Rectal smooth muscle tissue (tissue), 1 donor: ENCODE measurements around the gene MFNG.
A peak's percentile ranks its signal among the peaks of the same experiment; 100 is the strongest.

ENCODE experiments used
- H3K27ac ChIP-seq: one replicate; pipeline ENCODE4 v1.7.0; 2013; ENCODE audit warnings: low read depth, low read length, inconsistent platforms
- H3K27me3 ChIP-seq: one replicate; pipeline ENCODE4 v1.7.0; 2013; ENCODE audit warnings: low read length; ENCODE audit not compliant: control insufficient read depth, insufficient read depth
- H3K36me3 ChIP-seq: one replicate; pipeline ENCODE4 v1.7.0; 2013; ENCODE audit warnings: low read length; ENCODE audit not compliant: control insufficient read depth, insufficient read depth
- H3K4me1 ChIP-seq: one replicate; pipeline ENCODE4 v1.7.0; 2013; ENCODE audit warnings: low read length; ENCODE audit not compliant: control insufficient read depth, insufficient read depth
- H3K4me3 ChIP-seq: one replicate; pipeline ENCODE4 v1.7.0; 2013; ENCODE audit warnings: low read length
- H3K9ac ChIP-seq: one replicate; pipeline ENCODE4 v1.7.0; 2013; ENCODE audit warnings: low read length

Gene MFNG

GRCh38 chr22:37508431-37508992 lies 22.3 kb upstream of the MFNG start:
- H3K27ac ChIP-seq = no peak overlapping the region

DNA sequence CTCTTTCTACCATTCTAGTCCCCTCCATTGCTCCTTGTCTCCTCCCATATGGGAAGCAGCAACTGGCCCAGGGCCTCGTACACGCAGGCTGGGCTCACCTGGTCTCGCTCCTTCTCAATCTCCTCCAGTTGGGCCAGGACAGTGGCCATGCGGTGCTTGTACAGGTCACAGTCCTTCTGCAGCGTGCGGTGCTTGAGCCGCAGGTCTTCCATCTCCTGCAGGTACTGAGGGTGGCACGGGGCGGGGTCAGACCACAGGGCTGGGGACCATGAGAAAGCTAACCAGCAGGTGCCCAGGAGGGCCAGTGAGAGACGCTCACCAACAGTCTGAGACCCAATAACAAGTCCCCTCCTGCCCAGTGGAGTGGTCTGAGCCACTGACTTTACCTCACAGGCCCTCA lies 21.5 kb upstream of the MFNG start:
- H3K27ac ChIP-seq = no peak overlapping the region
- H3K4me1 ChIP-seq = no peaks in the 10 kb centered on the region
- no peaks in the 10 kb centered on the region for H3K27me3 ChIP-seq
- H3K36me3 ChIP-seq = peaks cover 2% of the 10 kb centered on the region
- no peak overlapping the region for H3K9ac ChIP-seq
- no peak overlapping the region for H3K4me3 ChIP-seq

More at GRCh38 chr22:37508431-37508992, 22.3 kb upstream of the MFNG start:
- no peaks in the 10 kb centered on the region for H3K27me3 ChIP-seq
- H3K4me3 ChIP-seq = no peak overlapping the region
- no peak overlapping the region for H3K9ac ChIP-seq
- no peaks in the 10 kb centered on the region for H3K4me1 ChIP-seq
- no peaks in the 10 kb centered on the region for H3K36me3 ChIP-seq

GRCh38 chr22:37505989-37506388 lies 19.8 kb upstream of the MFNG start:
- no peaks in the 10 kb centered on the region for H3K27me3 ChIP-seq
- H3K9ac ChIP-seq = no peak overlapping the region
- no peak overlapping the region for H3K4me3 ChIP-seq
- H3K4me1 ChIP-seq = no peaks in the 10 kb centered on the region
- no peak overlapping the region for H3K27ac ChIP-seq
- H3K36me3 ChIP-seq = peaks cover 2% of the 10 kb centered on the region

DNA sequence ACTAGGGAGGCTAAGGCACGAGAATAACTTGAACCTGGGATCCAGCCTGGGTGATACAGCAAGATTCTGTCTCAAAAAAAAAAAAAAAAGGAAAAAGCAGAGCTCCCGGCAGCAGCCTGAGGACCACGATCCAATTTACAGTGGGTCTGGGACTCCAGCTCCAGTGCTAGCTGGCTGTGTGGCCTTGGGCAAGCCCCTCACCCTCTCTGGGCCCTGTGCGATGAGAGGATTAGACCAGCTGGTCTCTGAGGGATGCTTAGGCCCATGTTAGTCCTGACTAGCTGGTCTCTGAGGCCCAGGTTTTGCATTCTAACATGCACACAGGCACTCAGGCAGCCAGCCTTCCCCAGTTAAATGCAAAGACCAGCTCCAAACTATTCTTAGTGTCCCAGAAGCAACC lies 19.4 kb upstream of the MFNG start:
- Histone ChIP-seq H3K4me3 (no peak overlapping the region), H3K27ac (no peak overlapping the region), H3K4me1 (no peaks in the 10 kb centered on the region), H3K9ac (no peak overlapping the region), H3K36me3 (peaks cover 2% of the 10 kb centered on the region), H3K27me3 (no peaks in the 10 kb centered on the region)

GRCh38 chr22:37504964-37505363 lies 18.8 kb upstream of the MFNG start:
- H3K36me3 ChIP-seq = peaks cover 2% of the 10 kb centered on the region
- H3K4me1 ChIP-seq = no peaks in the 10 kb centered on the region
- no peak overlapping the region for H3K9ac ChIP-seq
- H3K4me3 ChIP-seq = no peak overlapping the region
- no peaks in the 10 kb centered on the region for H3K27me3 ChIP-seq
- no peak overlapping the region for H3K27ac ChIP-seq

GRCh38 chr22:37503850-37504249 lies 17.7 kb upstream of the MFNG start:
- Histone ChIP-seq H3K4me3 (no peak overlapping the region), H3K4me1 (no peaks in the 10 kb centered on the region), H3K9ac (no peak overlapping the region), H3K27me3 (no peaks in the 10 kb centered on the region), H3K27ac (no peak overlapping the region), H3K36me3 (peaks cover 2% of the 10 kb centered on the region)

DNA sequence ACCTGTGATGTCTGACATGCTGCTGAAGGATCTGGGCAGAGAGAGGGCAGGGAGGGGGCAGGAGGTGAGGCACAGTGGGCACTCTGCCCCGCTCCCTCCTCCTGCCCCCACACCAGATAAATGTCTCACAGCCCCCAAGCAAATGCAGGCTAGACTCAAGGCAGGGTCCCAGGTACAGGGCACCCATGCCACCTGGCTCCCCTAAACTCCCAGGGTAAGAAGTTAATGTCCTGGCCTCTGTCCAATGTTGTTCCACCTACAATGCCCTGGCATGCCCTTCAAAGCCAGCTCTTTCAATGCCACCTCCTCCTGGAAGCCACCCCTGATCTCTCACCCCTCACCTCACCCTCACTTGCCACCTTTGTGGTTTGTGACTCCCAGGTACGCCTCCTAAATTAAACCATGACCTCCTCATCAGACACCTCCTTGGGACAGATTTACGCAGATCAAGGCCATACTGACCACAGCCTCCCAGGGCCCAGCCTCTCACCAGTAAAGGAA lies 17.0 kb upstream of the MFNG start:
- Histone ChIP-seq H3K9ac (no peak overlapping the region), H3K36me3 (peaks cover 2% of the 10 kb centered on the region), H3K4me3 (no peak overlapping the region), H3K27ac (no peak overlapping the region), H3K27me3 (no peaks in the 10 kb centered on the region), H3K4me1 (no peaks in the 10 kb centered on the region)

DNA sequence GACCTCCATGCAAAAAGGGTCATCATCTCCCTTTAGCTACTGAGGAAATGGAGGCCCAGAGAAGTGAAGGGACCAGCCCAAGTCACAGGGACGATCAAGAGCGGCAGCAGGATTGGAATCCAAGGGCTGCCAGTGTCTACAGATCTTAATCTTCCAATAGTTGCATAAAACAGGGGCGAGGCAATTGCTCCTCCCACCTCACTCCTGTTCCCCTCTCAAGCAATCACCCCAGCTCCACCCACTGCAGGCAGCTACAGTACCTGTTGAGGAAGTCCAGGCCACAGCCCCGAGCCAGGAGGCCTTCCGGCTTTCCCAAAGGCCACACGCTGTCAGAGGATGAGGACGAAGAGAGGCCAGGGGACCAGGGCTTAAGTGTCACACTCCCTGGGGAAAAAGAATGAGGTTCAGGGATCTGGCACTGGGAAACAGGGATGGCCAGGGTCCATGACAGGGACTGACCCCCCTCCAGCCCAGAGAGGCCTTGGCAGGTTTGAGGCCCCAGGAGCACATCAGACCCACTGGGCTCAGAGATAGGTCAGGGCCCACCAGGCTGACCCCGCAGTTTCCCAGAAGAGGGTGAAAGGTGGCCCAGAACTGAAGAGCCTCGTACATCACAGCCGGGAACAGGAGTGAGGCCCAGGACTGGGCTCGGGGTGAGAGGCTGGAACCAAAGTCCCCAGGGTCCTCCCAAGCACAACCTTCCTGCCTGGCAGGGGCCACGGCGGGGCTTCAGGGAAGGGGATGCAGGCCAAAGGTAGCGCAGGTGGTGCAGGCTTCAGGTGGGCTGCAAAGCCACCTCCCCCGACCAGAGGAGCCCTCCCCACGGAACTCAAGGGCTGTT lies 16.4 kb upstream of the MFNG start:
- H3K9ac ChIP-seq = peak overlapping the region; percentile 42
- H3K4me1 ChIP-seq = no peaks in the 10 kb centered on the region
- peaks cover 2% of the 10 kb centered on the region for H3K36me3 ChIP-seq
- no peaks in the 10 kb centered on the region for H3K27me3 ChIP-seq
- H3K27ac ChIP-seq = peak overlapping the region; percentile 28
- H3K4me3 ChIP-seq = peak overlapping the region; percentile 32

- peak overlapping the region; percentile 28 for H3K27ac ChIP-seq
- H3K4me1 ChIP-seq = no peaks in the 10 kb centered on the region
- H3K36me3 ChIP-seq = peaks cover 2% of the 10 kb centered on the region
- peak overlapping the region; percentile 42 for H3K9ac ChIP-seq
- peaks cover 2% of the 10 kb centered on the region for H3K27me3 ChIP-seq
- peak overlapping the region; percentile 32 for H3K4me3 ChIP-seq
Measured at GRCh38 chr22:37501610-37502341, 15.6 kb upstream of the MFNG start.

GRCh38 chr22:37500745-37501609 lies 14.8 kb upstream of the MFNG start:
- Histone ChIP-seq H3K4me3 (peak overlapping the region; percentile 24), H3K27me3 (peaks cover 3% of the 10 kb centered on the region), H3K4me1 (no peaks in the 10 kb centered on the region), H3K36me3 (peaks cover 7% of the 10 kb centered on the region), H3K27ac (peak overlapping the region; percentile 28), H3K9ac (peak overlapping the region; percentile 16)

DNA sequence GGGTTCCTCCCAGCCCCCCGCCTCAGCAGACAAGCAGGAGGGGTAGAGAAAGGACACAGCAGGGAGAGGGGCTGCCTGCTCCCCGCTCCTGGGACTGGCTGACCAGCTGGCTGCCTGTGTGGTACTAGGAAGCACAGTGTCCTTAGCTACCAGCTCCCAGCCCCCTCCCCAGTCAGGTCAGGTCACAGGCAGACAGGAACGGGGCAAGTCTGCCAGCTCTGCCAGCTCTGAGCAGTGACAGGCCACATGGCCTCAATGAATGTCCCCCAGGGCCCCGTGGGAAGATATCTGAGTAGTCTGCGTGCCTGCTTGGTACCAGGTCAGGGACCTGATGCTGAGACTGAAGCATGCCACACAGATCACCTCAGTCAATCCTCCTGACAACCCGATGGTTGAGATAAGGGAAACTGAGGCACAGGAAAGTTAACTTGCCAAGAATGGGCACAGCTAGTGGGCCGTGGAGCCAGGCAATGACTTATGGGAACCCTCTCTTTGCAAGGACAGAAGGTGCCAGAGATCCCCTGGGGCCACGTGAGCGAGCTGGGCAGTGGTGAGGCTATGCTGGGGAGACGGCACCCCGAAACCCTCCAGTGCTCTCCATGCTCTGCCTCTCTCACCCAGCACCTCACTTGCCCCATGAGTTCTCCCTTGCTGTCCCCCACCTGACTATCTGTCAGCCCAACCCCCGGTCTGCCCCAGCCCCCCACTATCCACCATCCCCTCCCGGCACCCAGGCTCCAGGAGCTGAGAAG lies 13.8 kb upstream of the MFNG start:
- Histone ChIP-seq H3K4me1 (no peaks in the 10 kb centered on the region), H3K9ac (no peak overlapping the region), H3K27ac (no peak overlapping the region), H3K36me3 (peaks cover 7% of the 10 kb centered on the region), H3K4me3 (no peak overlapping the region), H3K27me3 (peaks cover 3% of the 10 kb centered on the region)
